Endothelial cell of umbilical vein (primary cell): Measurements from ENCODE around the gene BRF1. TPM values are rescaled to one million over a fixed set of nuclear protein-coding genes. Genes with fewer than 3 reads are reported as not detected.

Experiments
- BruUV-seq: library from RNA; stranded (reverse); fragments of 400-500 nt; replicated peaks from 2 replicates; lab custom pipeline; 2021; lab: Mats Ljungman, UMichigan
- CTCF ChIA-PET: fragments of 300-600, 350-600 bp; sonication (Branson Sonifier 250); formaldehyde crosslinking; loops from one replicate; lab custom pipeline; 2021; ENCODE audit warnings: antibody characterized with exemption, inconsistent platforms; lab: Charles Lee
- POLR2A ChIA-PET: fragments of 300-600, 350-600 bp; sonication (Branson Sonifier 250); formaldehyde crosslinking; loops from one replicate; lab custom pipeline; 2021; ENCODE audit warnings: antibody characterized with exemption, inconsistent platforms; lab: Charles Lee
- DNase-seq: peaks from one replicate; pipeline ENCODE4 v3.0.0-alpha.2; 2011; ENCODE audit warnings: low read depth, low spot score
- FAIRE-seq: peaks from 2 replicates; lab custom pipeline; 2011; peaks lifted over from hg19 to GRCh38; lab: Jason Lieb, UNC
- H2AFZ ChIP-seq: 2 replicates; pipeline ENCODE4 v1.6.0; 2012; ENCODE audit warnings: low read depth, low read length, control low read depth, inconsistent platforms
- H3K27ac ChIP-seq: 2 replicates; pipeline ENCODE4 v1.5.1; 2011; ENCODE audit warnings: low read depth, mild to moderate bottlenecking, control low read depth, low read length, moderate library complexity; ENCODE audit not compliant: insufficient read depth
- H3K27me3 ChIP-seq, 2 experiments: 2 replicates each; pipeline versions ENCODE4 v1.6.0 to v1.6.1; 2011; ENCODE audit warnings: low read length in 2 of 2, mixed read lengths in 1 of 2; ENCODE audit not compliant: control insufficient read depth in 2 of 2, insufficient read depth in 2 of 2
- H3K36me3 ChIP-seq, 2 experiments: 2 replicates in 1 of 2; 3 replicates in 1 of 2; pipeline ENCODE4 v1.5.1; 2011; ENCODE audit warnings: low read length in 2 of 2, mild to moderate bottlenecking in 1 of 2, moderate library complexity in 1 of 2; ENCODE audit not compliant: control insufficient read depth in 2 of 2, insufficient read depth in 2 of 2; ENCODE audit errors: extremely low read depth in 1 of 2
- H3K4me1 ChIP-seq: 3 replicates; pipeline ENCODE4 v1.5.1; 2011; ENCODE audit warnings: mild to moderate bottlenecking, low read length; ENCODE audit not compliant: control insufficient read depth, insufficient read depth; ENCODE audit errors: extremely low read depth
- H3K4me2 ChIP-seq: 2 replicates; pipeline ENCODE4 v1.6.1; 2011; ENCODE audit warnings: low read length, control low read depth, mixed read lengths; ENCODE audit not compliant: insufficient read depth
- H3K4me3 ChIP-seq, 3 experiments: fragments of 200-600 bp in 1 of 3; sonication (generic), shearing (Covaris generic) in 1 of 3; replicated peaks in 1 of 3; 2 replicates each; pipeline ENCODE4 v1.5.1; 2011 to 2016; ENCODE audit warnings: control low read depth in 3 of 3, low read length in 3 of 3, mild to moderate bottlenecking in 2 of 3, inconsistent platforms in 1 of 3, low read depth in 1 of 3, moderate library complexity in 1 of 3; ENCODE audit not compliant: insufficient read depth in 1 of 3
- H3K79me2 ChIP-seq: 2 replicates; pipeline ENCODE4 v1.6.0; 2012; ENCODE audit warnings: low read length, inconsistent platforms; ENCODE audit not compliant: control insufficient read depth, insufficient read depth
- H3K9ac ChIP-seq: replicated peaks from 2 replicates; pipeline ENCODE3; 2011; ENCODE audit warnings: low read length, control low read depth; ENCODE audit not compliant: insufficient read depth; ENCODE audit errors: extremely low read depth
- H3K9me1 ChIP-seq: replicated peaks from 3 replicates; pipeline ENCODE4 v1.6.0; 2011; ENCODE audit warnings: mild to moderate bottlenecking, low read length; ENCODE audit not compliant: control insufficient read depth, insufficient read depth; ENCODE audit errors: extremely low read depth
- H3K9me3 ChIP-seq: replicated peaks from 2 replicates; pipeline ENCODE4 v1.5.1; 2012; ENCODE audit warnings: low read length, inconsistent platforms; ENCODE audit not compliant: control insufficient read depth, insufficient read depth
- H4K20me1 ChIP-seq: replicated peaks from 2 replicates; pipeline ENCODE3; 2011; ENCODE audit warnings: mild to moderate bottlenecking, low read length; ENCODE audit not compliant: control insufficient read depth, insufficient read depth; ENCODE audit errors: extremely low read depth
- EZH2 ChIP-seq: IDR thresholded peaks from 2 replicates; pipeline ENCODE4 v1.6.1; 2012; ENCODE audit warnings: borderline replicate concordance, low read depth, mild to moderate bottlenecking, moderate library complexity, low read length, inconsistent platforms; ENCODE audit not compliant: severe bottlenecking
- FOS ChIP-seq: IDR thresholded peaks from 2 replicates; pipeline ENCODE4 v1.6.1; 2011; ENCODE audit warnings: mild to moderate bottlenecking, low read length, moderate library complexity, borderline replicate concordance; ENCODE audit not compliant: insufficient read depth
- GATA2 ChIP-seq: IDR thresholded peaks from 2 replicates; pipeline ENCODE4 v1.7.0; 2011; ENCODE audit warnings: low read depth, mild to moderate bottlenecking, moderate library complexity, mixed read lengths, low read length; ENCODE audit not compliant: insufficient read length, insufficient read depth
- JUN ChIP-seq: IDR thresholded peaks from 2 replicates; pipeline ENCODE4 v1.6.1; 2011; ENCODE audit warnings: borderline replicate concordance, low read depth; ENCODE audit not compliant: insufficient read length, insufficient read depth
- MYC ChIP-seq: IDR thresholded peaks from one replicate; pipeline ENCODE4 v1.6.1; 2011; ENCODE audit warnings: mild to moderate bottlenecking, low read depth, low read length
- POLR2A ChIP-seq: IDR thresholded peaks from 2 replicates; pipeline ENCODE4 v1.6.1; 2012; ENCODE audit warnings: low read depth, mild to moderate bottlenecking, control low read depth, low read length
- POLR2AphosphoS5 ChIP-seq: IDR thresholded peaks from 2 replicates; pipeline ENCODE4 v1.6.1; 2012; ENCODE audit warnings: low read depth, mild to moderate bottlenecking, control low read depth, low read length, moderate library complexity; ENCODE audit not compliant: insufficient read depth
- dilution Hi-C: fragments of 300-500 bp; cut with MboI; formaldehyde crosslinking; loops from one replicate; pipeline ENCODE4 v1.15.0; 2019; ENCODE audit warnings: low sequenced_read_pairs; ENCODE audit not compliant: extremely low pct_ligation_motif_present
- intact Hi-C: fragments of 100-400 bp; cut with micrococcal nuclease; formaldehyde crosslinking; loops from one replicate; pipeline ENCODE4 v1.10.0; 2022
- polyA plus RNA-seq, 4 experiments: library from polyadenylated mRNA; depleted of rRNA in 3 of 4; stranded (reverse) in 3 of 4; unstranded in 1 of 4; fragments of >200 nt; gene quantifications; 2 replicates each; pipeline versions ENCODE4 v1.2.1 to v1.2.3, GENCODE V29; 2011 to 2012; ENCODE audit warnings: missing spikeins in 1 of 4
- total RNA-seq: library from RNA; stranded (reverse); gene quantifications from 2 replicates; pipeline ENCODE4 v1.2.3, GENCODE V29; 2021
- TF ChIP-seq, protein P1 (sequence below): IDR thresholded peaks from 2 replicates; pipeline ENCODE4 v1.6.1; 2011; ENCODE audit not compliant: insufficient read depth, insufficient read length
- TF ChIP-seq, protein P2 (sequence below), 2 donors: IDR thresholded peaks; 1 replicate in 1 of 2; 2 replicates in 1 of 2; pipeline ENCODE4 v1.5.1; 2011; ENCODE audit warnings: low read length in 2 of 2, mild to moderate bottlenecking in 2 of 2, moderate library complexity in 2 of 2, control low read depth in 1 of 2, inconsistent platforms in 1 of 2, low read depth in 1 of 2; ENCODE audit not compliant: insufficient read depth in 1 of 2; ENCODE audit errors: extremely low read depth in 1 of 2

The BRF1 gene
- total and polyA plus RNA-seq, 2 donors (not counting 3 experiments of a cell fraction or from before 2014, with no cell fraction given) = 19.0 to 47.2 TPM

DNA sequence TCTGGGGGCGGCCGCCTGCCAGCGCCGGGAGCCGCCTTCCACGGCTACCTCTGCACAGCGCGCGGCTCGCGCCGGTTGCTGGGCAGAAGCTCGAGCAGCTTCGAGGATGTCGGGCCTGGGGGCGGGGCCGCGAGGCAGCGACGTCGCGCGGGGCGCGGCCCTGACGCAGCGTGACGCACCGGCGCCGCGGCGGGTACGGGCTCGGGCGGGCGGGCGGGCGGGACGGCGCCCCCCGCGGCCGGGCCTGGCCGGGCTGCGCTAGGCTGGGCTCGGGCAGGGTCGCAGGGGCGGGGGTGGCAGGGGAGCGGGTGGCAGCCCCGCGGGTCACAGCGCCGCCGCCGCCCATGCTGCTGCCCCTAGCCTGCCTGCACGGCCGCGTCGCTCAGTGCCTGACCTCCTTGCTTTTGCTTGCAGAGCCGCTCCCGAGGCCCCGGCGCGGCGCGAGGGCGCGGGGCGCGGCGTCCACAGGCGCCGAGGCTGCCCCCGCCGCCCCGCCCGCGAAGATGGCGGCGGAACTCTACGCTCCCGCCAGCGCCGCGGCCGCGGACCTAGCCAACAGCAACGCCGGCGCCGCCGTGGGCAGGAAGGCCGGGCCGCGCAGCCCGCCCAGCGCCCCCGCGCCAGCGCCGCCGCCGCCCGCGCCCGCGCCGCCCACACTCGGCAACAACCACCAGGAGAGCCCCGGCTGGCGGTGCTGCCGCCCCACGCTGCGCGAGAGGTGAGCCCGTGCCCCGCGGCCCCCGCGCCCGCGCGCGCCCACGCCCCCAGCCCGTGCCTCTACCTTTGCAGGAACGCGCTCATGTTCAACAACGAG, 52.2 kb downstream of the BRF1 start, which contains the start of gene BTBD6:
TSS of gene BTBD6 (plus strand) at position 166 of the 814 bp plus-strand sequence. CDS start at position 345, 179 bp downstream.
- Histone ChIP-seq H3K27ac (peak within 1 kb of the TSS; percentile 74), H3K4me1 (peaks cover 7% of the 10 kb centered on the region), H3K9me1 (no peaks in the 10 kb centered on the region), H3K36me3 (peaks cover 2 to 28% of the 10 kb centered on the region in 2 experiments), H4K20me1 (no peaks in the 10 kb centered on the region), H3K9ac (peak within 1 kb of the TSS; percentile 73), H3K4me2 (peak within 1 kb of the TSS; percentile 54), H3K79me2 (peaks cover 23% of the 10 kb centered on the region), H3K27me3 (no peaks in the 10 kb centered on the region), H3K9me3 (no peaks in the 10 kb centered on the region), H3K4me3 (peak within 1 kb of the TSS; percentile 45 to 80 (median 52)), H2AFZ (peak within 1 kb of the TSS; percentile 13)
- no TSS peak for BruUV-seq
- dilution Hi-C loops = no loop called here
- intact Hi-C loops = loop anchor here (10.0 kb wide), 2 partner anchors 56 to 84 kb away; partner anchors contain the start of genes BRF1 and JAG2
- FAIRE-seq (peak; percentile 83), DNase-seq (peak; percentile 84)
- ChIA-PET POLR2A (no interaction called here), CTCF (interaction anchor here (0.6 to 2.9 kb wide), 20 partner anchors 12 to 241 kb away, joined by 3 to 14 read pairs (median 4); partner anchors contain the start of genes BRF1 and JAG2)
- peak; percentile 73 for TF ChIP-seq POLR2A
- TF ChIP-seq EZH2 = no peak
- TF ChIP-seq, protein P1, sequence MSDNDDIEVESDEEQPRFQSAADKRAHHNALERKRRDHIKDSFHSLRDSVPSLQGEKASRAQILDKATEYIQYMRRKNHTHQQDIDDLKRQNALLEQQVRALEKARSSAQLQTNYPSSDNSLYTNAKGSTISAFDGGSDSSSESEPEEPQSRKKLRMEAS = no peak
- no peak for TF ChIP-seq FOS
- no peak for TF ChIP-seq MYC
- TF ChIP-seq, protein P2, sequence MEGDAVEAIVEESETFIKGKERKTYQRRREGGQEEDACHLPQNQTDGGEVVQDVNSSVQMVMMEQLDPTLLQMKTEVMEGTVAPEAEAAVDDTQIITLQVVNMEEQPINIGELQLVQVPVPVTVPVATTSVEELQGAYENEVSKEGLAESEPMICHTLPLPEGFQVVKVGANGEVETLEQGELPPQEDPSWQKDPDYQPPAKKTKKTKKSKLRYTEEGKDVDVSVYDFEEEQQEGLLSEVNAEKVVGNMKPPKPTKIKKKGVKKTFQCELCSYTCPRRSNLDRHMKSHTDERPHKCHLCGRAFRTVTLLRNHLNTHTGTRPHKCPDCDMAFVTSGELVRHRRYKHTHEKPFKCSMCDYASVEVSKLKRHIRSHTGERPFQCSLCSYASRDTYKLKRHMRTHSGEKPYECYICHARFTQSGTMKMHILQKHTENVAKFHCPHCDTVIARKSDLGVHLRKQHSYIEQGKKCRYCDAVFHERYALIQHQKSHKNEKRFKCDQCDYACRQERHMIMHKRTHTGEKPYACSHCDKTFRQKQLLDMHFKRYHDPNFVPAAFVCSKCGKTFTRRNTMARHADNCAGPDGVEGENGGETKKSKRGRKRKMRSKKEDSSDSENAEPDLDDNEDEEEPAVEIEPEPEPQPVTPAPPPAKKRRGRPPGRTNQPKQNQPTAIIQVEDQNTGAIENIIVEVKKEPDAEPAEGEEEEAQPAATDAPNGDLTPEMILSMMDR (IDR thresholded peaks at IDR 0.05; ENCODE audit: extremely low read depth in 1 of 2, insufficient read depth in 1 of 2, low read depth in 1 of 2, low read length in 2 of 2) = no peak
- TF ChIP-seq GATA2 = no peak
- peak; percentile 72 for TF ChIP-seq POLR2AphosphoS5
- TF ChIP-seq JUN = no peak
